ENCODE results near the gene RNASE3.
A peak's percentile ranks its signal among the peaks of the same experiment; 100 is the strongest.
"Not testable (repeated sequence)": the region's sequence is repeated elsewhere in the genome, so short reads cannot be mapped to it uniquely, and the experiment has no call there.

The RNASE3 gene

DNA sequence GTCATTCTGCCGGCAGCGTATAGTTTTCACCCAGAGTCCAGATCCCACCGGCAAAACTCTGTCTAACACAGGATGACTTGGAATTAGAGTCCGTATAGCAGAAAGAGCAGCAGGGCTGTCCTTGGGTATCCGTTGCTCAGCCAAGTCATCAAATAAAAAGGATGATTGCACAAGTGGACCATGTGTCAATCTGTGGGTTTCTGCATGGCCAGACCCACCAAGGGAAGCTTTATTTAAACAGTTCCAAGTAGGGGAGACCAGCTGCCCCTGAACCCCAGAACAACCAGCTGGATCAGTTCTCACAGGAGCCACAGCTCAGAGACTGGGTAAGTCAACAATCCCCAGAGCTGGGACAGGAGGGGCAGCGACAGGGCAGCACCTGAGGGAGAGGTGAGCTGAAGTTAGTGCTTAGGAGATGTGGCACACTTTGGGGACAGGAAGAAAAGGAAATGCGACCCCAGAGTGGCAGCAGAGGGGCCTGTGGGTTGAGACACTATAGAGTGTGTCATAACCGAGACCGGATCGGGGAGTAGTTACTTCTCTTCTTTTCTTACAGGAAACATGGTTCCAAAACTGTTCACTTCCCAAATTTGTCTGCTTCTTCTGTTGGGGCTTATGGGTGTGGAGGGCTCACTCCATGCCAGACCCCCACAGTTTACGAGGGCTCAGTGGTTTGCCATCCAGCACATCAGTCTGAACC is at the start of gene RNASE3:
TSS of gene RNASE3 (plus strand) at position 260 of the 700 bp plus-strand sequence. CDS start at position 562, 302 bp downstream.
- not testable (repeated sequence) for FAIRE-seq

DNA sequence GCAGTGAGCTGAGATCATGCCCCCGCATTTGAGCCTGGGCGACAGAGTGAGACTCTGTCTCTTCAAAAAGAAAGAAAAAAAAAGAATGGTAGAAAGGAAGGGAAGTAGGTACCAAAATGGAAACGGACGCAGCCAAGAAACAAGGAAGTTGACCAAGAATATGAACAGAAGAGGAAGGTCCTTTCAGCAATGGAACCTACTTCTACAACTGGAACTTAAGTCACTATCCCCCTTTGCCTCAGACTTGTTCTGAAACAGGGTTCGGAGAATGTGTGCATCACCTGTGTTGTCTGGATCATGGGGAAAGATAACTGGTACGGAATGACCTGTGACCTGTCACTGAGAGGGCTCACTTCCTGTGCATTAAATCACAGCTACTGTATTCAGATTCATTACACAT is 44.6 kb upstream of the RNASE3 start:
- no peak for FAIRE-seq

DNA sequence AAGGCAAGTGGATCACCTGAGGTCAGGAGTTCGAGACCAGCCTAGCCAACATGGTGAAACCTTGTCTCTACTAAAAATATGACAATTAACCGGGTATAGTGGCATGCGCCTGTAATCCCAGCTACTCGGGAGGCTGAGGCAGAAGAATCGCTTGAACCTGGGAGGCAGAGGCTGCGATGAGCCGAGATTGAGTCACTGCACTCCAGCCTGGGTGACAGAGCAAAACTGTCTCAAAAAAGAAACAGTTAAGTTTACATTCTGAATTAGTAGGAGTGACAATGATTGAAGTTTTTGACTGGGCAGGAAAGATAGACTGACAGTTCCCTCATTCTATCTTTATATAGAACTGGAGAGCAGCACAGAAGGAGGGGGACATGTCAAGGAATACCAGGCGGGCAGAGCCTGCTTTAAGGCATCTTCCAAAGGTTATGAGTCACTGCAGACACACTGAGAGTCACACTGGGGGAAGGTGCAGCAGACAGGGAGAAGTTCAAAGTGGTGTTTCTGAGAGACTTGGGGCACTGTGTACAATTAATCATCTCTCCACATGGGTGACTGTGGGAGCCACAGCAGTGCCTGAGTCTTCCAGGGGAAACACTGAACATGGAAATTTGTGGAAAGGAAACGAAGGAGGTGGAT is 42.8 kb upstream of the RNASE3 start:
- no peak for FAIRE-seq

DNA sequence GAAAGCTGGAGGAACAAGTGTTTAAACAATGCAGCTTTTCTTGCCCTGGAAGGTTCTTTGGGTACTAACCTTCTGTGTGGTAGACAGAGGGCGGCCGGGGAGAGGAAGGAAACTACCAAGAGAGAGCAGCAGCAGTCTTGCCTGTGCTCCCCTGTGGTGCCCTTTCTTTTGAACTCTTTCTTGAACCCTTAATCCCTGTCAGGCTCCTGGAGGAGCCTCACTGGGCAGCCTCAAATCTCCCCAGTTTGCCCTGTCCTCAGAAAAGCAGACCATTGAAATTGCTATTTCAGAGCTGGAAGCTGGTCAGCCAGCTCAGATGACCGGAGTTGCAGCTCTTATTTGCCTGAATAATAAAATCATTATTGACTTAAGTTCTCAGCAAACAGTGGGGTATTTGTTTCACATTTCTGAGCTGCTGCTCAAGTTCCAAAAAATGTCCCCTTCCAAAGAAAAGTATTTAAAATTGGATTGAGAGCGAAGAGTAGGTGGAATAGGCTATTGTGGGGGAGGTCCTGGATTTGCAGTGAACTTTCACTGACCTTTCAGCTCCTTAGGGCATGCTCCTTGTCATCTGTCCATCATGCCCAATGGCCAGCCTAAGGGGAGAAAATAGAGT is 42.1 kb upstream of the RNASE3 start:
- FAIRE-seq: no peak

DNA sequence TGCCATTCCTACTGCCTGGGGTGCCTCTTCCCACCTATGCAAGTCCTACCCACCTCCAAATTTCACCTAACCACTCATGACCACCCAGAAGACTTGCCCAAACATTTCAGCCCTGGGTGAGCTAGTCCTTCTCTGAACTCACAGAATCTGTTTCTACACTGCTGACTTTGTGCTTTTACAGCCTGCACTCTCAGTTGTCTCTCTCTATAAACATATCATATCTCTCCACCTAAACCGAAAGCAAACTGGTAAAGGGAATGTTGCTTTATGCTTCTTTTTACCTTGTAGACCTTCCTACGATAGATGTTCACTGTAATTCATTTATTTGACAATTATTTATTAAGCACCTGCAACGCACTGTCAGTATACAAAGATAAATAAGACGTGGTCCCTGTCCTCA is 38.1 kb upstream of the RNASE3 start:
- no peak for FAIRE-seq

DNA sequence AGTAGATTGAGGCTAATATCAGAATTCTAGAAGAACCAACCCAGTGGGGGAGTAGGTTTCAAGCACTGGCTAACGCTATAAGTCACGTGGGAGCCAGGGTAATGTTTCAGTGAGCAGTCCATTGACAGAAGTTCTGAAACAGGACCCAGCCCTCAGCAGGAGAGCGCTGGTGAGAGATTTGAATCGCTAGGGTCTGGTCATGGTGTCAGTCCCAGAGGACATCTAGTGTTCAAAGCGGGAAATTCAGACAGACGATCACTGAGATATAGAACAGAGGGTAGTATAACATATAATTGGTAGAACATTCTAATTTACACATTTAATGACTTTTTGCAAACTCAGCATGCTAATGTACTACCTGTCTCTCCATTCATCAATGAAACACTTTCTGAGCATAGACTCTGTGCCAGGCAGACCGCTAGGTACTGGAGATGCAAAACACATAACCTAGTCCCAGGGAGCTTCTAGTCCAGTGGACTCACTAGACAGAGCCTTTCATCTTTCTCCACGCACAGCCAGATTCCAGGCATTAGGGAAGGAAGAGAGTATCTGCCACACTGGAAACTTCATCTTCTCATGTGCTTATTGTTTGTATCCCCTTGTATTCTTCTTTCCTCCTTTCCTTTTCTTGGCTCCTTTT is 35.4 kb upstream of the RNASE3 start:
- peak; percentile 64 for FAIRE-seq

DNA sequence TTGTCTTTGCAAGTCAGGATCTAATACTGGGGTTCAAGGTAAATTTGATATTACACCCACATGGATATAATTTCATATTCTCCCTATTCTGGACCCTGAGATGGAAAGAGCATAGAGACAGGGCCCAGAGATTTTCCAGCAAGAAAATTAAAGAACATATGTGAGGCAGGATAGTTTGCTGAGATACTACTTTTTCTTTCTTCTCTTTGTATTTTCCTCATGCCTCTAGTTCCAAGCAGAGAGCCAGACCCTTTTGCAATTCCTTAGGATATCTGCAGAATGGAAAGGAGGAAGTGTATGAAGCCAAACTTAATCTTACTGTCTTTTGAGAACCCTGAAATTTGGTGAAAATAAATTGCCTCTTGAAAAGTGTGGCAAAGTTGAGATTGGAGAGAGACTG is 34.0 kb upstream of the RNASE3 start:
- no peak for FAIRE-seq

DNA sequence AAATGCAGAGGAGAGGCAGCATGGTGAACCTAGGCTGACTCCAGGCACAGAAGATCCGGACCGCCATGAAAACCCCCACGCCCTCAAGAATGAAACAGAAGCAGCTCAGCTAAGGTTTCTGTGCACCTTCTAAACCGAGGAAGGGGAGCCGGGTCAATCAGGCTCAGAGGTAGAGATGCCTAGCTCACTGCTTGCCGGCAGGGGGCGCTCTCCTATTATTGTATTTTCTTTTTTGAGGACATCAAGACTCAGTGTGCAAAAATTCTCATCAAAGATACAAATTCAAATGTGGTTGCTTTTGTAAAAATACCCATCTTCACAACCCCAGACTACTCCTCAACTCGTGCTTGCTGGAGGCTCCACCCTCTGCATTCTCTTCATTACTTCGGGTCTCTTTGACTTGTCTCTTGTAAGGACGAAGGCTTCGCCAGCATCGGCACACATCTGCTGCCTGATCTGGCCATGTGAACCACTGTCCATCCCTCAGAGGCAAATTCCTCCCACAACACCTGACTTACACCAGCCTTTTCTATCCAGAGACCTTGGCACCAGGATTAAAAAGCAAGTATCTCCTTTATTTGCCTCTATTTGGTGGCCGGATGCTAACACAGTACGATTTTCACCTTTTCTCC is 33.4 kb upstream of the RNASE3 start:
- FAIRE-seq: peak; percentile 11

DNA sequence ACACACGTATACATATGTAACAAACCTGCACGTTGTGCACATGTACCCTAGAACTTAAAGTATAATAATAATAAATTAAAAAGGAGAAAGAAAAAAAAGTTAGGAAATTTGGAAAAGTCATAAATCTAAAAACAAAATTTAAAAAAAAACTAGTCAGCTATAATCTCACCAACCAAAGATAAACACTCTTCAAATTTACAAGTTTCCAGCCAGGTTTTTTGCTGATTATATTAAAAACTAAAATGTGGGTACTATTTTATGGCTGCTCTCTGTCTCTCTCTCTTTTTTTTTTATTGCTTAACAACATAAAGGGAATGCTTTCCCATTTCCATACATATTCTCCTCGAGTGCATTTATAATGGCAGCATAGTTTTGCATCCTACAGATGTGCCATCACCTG is 25.0 kb upstream of the RNASE3 start:
- no peak for FAIRE-seq

DNA sequence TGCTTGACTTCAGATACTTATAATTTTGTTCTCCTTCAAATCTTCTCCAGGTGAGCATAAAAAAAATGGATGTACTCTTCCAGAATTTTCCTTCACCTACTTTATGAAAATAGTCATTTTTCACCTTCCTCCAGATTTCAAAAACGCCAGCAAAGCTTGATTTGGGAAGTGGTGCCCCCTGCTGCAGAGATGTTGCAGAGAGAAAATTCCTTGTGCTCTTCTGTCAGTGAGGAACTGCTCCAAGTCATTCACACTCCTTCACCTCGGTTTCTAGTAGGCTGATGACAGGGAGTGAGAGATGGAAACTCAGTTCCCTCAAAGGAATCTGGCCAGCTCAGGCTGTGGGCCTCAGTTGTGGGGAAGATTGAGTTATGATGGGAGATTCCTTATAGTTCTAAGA is 24.2 kb upstream of the RNASE3 start:
- FAIRE-seq: no peak

DNA sequence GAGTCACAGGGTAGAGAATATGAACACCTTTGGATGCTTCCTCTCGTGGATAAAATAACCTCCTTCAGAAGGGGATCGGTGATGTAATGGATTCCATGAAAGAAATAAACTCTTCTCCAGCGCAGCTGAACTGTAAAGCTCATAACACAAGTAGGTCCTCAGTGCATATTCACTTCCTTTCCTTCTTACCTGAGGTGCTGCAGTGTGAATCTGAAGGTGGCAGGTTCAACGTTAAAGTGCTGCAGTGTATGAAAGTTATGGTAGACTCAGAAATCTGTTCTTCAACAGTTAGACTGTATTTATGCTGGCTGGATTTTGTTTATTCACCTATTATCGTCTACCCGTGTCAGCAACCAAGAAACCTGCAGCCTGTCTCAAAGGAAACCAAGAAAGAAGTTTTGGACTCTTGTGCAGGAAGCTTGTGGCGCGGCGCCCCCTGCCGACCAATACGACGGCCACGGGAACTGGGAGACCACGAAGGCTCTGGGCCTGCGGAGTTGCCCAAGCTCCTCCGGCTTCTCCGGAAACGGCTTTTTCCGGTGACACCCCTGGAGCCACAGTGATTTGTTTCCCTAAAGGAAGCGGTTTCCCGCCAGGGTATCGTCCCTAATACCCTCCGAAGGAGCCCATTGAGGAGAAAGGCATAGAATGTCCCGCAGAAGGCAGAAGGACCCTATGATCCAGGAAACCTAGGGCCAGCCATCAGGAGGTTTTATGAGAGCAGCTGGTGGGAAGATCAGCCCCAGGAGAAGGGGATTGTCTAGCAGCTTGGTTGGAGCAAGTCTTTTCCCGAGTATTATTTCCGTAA is 17.6 kb upstream of the RNASE3 start:
- no peak for FAIRE-seq

DNA sequence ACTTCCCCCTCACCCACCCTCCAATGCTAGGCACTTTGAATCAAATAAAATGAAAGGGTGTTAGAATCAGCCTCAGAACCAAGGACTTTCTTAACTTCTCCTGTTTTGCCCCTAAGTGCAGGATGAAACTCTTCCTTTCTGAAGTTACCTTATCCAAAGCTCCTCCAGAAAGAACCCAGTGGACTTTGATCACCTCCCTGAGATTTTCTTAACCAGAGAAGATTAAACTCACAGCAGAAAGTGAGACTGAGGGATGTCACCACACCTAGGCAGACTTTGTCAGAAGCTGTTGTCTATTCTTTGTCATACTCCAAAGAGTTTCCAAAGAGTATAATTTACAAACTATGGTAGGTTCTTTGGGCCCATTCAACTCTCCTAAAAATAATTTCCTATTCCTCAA is 14.2 kb upstream of the RNASE3 start:
- FAIRE-seq: no peak

DNA sequence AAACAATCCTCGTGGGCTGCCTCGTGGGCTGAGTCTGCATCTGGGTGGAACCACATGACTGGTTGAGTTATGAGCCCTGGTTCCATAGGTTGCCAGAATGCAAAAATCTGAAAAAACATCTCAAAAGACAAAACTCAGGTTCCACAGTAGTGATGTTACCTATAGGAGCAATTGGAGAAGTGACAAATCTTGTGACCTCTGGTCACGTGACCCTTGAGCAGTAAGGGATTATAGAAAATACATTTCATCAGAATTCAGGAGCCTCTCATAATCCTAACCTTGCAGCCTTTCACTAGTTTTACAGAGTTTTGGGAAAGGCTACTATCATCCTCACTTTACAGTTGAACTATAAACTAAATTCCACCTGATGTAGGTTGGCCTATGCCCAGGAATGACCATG is 12.5 kb upstream of the RNASE3 start:
- FAIRE-seq: no peak

DNA sequence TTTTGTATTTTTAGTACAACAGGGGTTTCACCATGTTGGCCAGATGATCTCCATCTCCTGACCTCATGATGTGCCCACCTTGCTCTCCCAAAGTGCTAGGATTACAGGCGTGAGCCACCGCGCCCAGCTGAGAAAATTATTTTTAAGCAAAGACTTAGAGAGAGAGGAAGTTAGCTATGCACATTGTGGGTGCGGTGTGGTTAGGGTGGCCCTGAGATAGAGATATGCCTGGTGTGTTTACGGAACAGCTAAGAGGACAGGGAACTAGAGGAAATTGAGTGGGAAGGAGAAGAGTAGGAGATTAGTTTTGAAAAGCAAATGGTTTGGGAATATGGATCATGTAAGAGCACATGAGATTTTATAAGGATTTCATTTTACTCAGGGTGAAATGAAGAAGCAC is 10.0 kb upstream of the RNASE3 start:
- FAIRE-seq: not testable (repeated sequence)

DNA sequence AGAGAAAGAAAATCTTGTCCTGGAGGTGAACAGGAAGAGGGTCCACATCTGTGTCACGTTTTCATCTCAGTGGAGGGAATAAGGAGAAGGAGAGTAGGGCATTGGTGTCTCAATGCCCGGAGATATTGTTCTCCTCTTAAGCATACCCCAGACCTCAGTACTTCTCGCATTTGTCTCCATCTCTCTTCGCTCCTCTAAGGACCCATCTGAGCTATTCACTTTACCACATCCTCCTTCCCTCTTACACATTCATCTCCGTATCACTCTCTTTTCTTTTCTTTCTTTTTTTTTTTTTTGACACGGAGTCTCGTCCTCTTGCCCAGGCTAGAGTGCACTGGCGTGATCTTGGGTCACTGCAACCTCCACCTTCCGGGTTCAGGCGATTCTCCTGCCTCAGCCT is 8.4 kb upstream of the RNASE3 start:
- FAIRE-seq: not testable (repeated sequence)

DNA sequence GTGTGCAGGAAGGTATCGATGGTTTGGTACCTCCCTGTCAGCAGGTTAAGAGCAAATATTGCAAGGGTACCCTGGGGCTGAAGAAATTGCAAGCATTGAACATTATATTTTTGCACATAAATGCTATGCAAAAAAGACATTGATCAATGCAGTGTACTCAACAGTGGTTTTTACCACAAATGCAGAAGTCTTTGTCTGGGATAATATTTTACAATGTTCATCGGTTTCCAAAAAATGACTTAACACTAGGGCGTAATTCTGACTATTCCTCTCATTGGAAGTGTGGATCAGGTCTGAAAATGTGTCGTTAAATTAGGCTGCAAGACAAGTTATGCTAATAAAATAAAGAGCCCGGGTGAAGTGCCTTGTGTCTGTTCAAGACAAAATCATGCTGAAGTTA is 2.8 kb upstream of the RNASE3 start:
- FAIRE-seq: not testable (repeated sequence)

DNA sequence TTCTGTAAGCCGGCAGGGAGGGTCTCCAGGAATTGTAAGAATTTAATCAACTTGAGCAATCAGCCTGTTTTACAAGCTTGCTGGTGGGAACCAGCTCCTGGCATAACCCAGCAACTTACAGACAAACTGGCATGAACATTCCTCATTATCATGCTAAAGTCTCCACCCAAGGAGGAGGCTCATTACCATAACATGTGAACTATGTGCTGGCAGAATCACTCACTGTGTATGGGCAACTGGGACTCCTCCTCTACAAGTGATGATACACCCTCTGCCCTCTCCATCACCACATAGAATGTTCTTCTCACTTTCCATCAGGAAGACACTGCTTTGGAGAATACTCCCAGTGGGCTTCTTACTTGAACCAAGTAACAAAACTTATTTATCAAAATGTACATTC is 4.1 kb downstream of the RNASE3 start:
- FAIRE-seq: not testable (repeated sequence)

DNA sequence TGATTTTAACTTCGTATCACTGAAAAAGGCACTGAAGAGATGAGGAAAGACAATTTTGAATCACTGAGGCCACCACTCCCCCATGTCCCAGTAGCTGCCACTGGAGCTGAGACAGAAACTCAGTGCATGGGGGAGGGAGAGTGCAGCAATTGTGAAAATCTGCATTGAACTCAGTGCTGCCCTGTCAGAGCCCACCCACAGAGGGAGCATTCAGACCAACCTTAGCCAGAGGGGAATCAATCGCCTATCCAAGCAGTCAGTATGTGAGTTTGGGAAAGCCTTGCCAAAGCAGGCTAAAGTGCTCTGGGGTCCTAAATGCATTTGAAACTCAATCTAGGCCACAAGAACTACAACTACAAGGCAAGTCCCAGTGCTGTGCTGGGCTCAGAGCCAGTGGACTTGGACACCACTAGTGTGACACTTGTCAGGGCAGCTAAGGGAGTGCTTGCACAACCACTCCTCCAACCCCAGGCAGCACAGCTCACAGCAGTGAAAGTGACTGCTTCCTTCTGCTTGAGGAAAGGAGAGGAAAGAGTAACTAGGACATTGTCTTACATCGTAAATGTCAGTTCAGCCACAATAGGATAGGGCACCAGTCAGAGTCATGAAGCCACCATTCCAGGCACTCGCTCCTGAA is 13.3 kb downstream of the RNASE3 start:
- FAIRE-seq: no peak

DNA sequence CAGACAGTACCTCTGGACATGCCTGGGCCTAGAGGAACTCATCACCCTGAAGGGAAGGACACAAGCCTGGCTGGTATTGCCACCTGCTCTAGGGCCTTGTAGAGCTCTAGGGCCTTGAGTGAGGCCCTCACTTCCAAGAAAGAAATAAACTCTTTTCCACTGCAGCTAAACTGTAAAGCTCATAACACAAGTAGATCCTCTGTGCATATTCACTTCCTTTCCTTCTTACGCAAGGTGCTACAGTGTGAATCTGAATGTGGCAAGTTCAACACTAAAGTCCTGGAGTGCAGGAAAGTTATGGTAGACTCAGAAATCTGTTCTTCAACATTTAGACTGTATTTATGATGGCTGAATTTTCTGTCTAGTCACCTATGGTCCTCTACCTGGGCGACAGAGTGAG is 14.5 kb downstream of the RNASE3 start:
- FAIRE-seq: no peak

DNA sequence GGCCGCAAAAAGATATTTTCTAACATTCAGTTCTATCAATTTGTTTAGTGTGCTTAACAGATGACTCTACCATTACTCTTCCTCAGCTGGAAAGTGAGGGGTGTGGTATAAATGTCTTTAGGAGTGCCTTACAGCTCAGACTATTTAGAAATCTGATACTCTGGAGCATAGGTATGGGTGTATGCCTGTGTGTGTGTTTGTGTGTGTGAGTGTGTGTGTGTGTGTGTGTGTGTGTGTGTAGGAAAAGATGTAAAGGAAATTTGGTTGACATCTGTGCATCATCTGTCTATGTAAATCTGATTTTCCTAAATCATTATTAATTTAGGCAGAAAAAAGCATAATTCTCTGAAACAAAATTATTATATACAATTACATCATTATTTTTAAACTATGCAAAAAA is 16.0 kb downstream of the RNASE3 start:
- FAIRE-seq: no peak

DNA sequence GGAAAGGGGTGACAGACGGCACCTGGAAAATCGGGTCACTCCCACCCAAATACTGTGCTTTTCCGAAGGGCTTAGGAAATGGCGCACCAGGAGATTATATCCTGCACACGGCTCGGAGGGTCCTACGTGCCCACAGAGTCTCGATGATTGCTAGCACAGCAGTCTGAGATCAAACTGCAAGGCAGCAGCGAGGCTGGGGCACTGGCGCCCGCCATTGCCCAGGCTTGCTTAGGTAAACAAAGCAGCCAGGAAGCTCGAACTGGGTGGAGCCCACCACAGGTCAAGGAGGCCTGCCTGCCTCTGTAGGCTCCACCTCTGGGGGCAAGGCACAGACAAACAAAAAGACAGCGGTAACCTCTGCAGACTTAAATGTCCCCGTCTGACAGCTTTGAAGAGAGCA is 19.6 kb downstream of the RNASE3 start:
- not testable (repeated sequence) for FAIRE-seq

All from A204.1 (cell line).